GM18498 (cell line): ENCODE results near the gene TBX3.

ENCODE experiments used
- ATAC-seq: cut with Tn5 transposase; IDR thresholded peaks from one replicate; pipeline ENCODE4 v1.9.1; 2021; ENCODE audit warnings: mild to moderate bottlenecking, moderate library complexity; ENCODE audit not compliant: unreplicated experiment

The TBX3 gene

DNA sequence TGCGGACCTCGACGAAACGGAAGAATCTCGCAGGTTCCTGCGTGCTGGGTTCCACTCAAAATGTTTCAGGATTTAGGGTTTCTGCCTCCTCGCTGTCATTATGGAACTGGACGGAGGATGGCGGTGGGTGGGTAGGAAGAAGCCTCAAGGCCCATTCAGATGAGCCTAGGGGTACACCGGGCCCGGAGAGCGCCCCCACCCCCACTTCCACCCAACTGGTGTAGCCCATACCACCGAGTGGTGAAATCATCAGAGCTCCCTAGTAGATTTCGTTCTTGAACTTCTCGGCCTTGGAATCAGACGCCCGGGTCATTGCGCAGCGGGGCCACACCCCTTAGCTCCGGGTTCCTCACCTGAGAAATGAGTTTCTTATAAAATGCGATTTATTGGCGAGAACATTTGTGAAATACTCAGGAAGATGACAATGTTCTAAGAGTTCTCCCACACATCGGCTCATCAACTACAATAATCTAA, 13.3 kb upstream of the TBX3 start:
- no peak for ATAC-seq

DNA sequence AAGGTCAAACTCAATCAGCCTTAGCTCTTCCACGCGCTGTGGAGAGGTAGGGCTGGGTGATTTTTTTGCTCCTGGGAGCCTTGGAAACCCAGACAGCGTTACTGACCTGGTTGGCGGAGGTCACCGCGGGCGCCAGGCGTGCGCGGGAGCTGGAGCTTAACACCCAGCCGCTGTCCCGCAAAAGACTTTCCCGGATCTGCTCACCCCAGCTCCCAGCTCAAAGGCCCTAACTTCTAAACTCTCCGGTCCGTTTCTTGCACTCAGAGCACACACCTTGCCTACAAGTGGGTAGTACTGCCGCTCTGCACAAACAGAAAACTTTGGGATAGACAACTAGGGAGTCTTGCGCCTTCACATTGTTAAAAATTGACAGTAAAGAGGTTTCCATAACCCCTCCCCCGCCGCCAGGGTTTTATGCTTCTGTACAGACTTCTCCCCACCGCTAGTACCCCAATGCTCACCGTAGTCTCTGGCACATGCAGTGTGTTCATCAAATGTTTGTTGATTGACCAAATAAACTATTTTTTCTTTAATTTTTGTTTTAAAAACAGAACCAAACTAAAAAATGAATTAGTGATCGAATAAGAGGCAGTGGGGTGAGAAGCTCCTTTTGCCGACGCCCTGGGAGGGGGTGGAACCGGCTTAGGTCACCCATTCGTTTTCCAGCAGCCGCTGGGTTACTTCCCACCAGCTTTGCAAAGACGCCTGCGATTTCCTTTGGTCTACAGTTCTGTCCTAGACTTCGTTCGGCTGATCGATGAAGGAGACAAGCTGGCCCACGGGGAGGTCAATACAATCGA, 12.7 kb upstream of the TBX3 start:
- ATAC-seq: no peak

DNA sequence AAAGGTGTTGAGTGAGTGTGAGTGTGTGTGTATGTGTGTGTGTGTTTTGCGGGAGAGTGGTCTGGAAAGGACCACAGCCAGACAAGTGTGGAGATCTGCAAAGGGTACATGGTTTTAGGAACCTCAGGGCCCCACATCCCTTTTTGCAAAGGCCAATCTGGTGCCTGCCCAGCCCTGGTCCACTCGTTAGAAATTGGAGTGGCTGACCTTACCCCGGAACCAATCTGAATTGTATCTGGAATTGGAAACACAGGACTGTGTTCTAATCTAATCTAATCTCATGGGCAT, 11.3 kb upstream of the TBX3 start:
- ATAC-seq: no peak

DNA sequence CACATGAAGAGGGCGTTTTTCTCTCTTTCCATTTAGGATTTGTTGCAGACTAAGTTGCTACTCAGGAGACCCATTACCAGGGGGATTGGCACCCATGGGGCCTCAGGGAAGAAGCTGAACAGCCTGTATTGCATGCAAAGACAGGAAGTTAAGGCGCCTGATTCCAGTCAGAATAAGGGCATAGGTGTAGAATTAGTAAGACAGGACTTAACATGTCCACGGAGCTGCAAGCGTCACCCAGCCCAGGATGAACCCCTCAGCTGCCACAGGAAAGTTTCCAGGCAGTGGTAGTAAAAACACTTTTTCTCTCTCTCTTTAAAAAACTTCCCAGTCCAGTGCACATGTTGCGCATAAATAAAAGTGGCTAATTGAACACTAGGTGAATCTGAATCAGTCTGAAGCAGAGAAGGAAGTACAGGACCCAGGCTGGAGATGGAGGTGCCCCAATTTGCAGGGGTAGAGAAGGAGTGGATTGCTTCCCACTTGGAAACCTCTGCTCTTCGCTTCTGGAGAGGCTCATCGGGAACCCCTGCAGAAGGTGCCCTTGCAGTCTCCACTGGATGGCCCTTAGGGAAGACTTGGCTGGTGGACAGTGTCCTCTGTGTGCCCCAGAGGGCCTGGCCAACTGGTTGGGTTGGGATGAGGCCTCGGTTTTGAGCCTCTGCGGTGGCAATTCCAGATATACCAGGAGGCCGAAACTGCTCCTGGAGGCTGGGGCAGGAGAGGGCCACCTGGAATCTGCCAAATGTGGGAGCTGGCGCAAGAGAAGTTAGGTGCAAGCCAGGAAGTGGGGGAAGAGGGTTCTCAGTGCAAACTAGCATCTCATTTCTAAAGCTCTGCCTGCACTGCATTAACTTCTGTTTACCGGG, 10.7 kb upstream of the TBX3 start:
- ATAC-seq: no peak

DNA sequence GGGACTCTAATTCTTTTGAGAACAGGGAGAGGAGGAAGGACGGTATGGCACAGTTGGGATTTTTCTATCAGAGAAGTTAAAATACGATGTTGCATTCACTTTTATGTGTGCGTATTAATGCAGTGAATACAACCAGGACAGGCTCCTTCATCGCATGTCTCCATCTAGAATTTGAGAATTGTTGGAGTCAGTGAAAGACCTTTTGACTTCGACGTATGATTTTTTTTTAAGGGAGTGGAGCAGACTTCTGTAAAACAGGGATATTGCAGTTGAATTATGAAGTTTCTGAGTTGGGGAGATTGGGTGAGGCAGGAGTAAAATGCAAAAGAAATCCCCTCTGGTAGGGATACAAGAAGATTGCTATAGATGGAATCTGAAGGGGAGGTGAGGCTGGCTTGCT, 9.6 kb upstream of the TBX3 start:
- ATAC-seq: no peak

DNA sequence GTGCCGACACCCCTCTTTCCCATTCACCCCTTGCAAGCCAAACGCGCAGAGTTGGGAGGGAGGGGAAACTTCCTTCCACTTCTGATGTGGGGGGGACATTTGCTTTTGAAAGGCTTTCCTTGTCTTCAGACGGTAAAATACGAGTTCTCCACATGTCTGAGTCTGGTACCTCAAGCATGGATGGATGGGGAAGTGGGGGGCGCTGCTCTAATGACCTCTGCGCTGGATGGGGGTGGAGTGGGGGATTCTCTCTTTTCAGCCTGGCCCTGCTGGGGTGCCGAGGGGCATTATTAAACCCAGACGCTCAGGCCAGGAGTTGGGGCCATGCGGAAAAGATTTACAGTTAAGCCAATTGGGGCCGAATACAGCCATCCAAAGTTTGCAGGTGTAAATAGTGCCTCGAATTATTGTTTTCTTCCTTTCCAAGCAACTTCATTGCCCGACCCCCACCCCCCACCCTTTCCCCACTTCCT, 9.1 kb upstream of the TBX3 start:
- no peak for ATAC-seq

DNA sequence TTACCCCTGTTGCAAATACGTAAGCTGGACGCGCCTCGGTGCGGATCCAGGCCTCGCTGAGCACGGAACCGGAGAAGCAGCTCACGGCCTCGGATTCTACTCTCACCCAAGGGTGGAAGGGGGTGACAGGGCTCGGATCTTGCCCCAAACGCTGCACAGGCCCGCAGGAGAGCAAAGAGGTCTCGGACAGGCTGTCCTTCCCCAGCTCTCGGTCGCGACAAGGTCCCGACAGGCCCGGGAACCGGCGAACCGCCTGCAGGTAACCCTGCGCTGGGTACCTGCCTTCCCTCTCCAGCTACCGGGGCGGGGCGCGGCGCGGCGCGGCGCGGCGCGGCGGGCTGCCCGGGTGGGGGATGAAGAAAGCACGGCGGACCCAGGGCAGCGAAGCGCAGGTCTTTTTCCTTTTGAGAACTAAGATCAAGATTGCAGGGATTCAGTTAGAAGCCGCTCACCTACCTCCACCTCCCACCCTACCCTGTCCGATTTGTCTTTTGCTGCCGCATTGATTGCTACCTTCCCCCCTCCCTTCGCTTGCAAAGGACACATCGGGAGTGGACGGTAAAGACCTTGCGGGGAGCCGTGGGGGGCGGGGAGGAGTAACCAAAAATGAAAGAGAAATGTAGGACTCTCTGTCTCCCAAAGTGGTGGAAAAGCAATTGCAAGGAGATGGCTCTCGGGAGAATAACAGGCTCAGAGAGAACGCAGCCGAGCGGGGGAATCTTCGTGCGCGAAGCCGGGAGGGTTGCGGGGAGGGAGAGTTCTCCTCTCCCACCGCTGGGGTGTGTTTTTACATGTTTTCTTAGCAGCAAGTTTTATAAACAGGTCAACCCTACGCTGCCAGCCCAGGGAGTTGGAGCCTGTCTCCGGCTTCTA, 8.4 kb upstream of the TBX3 start:
- no peak for ATAC-seq

DNA sequence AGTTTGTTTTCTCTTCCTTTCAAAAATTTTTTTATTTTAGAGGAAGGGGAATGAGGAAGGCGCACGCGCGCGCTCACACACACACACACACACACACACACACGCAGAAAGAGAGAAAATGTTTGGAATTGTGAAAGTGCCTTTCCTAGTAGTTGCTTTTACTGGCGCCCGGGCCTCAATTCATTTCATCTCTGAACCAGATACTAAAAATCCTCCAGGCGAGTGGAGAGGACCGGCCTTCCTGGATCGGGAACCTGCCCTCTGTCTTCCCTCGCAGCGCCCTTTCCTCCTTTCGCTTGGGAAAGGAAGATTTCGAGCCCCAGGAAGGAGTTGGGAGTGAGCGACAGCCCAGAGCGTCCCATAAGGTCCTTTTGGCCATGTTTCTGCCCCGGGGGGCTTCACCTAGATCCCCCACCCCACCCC, 7.8 kb upstream of the TBX3 start:
- no peak for ATAC-seq

DNA sequence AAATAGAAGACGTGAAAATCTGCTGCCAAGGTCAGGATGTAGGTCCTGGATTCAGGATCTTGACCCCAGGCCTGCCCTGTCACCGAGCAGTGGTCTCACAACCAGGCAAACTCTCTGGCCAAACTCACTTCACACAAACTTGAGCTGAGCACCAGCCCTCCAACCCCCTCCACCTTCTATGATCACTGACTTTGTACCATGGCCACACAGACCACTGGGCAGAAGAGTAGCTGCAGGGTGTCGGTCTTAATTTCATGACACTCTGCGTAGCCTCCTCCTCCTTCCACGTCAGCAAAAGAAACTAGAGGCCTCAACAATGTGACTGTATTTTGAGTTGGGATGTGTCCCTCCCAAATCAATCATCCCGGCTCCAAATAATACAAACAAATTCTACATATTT, 7.2 kb upstream of the TBX3 start:
- no peak for ATAC-seq

DNA sequence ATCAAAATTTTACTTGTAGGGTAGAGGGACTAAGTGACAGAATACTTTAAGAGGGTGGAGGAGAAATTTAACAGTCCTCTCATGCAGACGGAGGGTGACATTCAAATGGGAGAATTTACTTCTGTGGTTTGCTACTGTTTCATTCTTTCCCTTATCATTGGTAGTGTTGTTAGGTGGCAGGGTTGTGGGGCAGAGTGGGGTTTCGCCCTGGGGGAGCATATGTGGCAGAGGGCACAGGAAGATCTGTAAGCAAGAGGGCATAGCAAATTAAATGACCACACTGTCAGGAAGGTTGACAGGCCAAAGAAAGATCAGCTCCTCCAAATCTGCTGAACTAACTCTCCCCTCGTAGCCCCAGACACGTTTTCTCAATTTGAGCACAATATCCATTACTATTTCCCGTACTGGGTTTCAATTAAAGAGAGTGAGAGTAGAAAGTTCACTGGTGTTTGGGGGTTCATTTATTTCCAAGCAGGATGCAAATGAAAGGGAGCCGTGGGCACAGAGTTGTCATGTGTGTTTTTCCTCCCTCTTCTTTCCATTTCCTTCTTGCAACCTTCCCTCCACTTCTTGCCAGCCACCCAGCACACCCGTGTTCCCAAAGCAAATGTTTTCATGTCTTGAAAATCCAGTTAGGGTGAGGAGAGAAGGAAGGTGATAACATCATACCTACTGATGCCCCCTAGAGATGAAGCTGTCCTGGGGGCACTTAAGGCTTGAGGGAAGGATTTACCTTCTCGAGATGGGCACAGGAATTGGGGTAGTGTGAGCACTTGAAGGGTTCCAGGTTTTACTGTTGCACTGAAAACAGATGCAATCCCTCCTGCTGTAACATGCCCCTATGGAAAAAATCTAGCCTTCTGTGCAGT, 6.5 kb upstream of the TBX3 start:
- ATAC-seq: no peak

DNA sequence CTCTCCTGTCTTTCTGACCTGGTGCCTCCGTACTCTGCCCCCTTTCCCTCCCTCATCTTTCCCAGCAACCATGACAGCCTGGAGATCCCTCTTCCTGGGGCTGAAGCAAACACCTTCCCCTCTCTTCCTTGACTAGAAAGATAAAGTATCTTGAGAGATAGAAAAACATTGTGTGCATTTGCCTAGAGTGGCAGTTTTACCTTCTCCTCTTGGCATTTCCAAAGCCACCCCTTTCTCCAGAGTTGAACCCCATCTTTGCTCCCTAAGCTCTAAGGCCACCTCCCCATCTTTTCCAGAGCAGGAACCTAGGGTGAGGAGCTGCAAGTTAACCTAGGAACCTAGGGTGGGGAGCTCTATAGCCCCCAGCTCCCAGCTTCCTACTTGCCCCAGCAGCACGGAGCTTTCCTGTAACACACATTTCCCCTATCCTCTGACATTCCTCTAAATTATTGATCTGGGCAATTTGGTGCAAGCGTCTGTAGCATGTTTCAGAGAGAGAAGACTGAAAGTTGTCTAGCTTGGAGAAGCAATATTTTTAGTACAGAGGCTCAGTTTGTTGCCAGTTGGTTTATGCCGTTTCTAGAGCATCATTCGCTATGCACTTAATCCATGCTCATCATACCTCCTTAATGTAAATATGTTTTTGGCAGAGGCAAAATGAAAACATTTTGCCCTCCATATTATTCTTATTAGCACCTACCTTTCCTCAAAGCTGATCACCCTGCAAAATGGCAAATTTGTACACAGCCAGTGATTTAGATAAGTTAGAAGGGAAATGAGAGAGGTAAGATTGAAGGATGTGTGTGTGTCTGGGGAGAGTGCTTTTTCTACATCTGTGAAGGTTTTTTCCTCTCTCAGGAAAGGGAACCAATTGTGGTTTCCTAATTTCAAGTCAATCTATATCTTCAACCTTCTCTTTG, 5.4 kb upstream of the TBX3 start:
- ATAC-seq: no peak

DNA sequence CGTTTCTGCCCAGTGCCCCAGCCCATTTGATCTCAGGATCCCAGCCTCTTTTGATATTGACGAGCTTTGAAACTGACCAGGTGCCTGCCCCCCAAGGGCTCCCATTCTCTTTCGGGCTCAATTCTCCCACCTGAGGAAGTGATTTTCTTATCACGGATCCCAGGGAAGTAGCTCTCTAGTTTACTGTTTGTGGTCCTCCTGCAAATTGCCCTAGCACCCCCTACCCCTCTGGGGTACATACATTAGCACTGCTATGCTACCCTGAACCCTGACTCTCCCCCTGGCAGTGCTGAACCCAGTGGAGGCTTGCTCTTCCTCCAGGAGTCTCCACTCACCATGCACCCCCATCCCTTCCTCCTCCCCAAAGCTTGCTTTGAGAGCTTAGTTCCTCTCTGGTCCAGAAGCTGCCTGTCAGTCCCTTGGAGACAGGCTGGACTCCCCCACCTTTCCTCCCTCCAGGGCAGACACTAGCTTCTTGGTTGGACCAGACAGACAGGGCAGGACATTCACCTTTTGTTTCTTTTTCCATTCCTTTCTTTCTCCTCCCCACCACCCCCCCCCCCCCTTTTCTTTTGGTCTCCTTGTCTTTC, 4.4 kb upstream of the TBX3 start:
- no peak for ATAC-seq

DNA sequence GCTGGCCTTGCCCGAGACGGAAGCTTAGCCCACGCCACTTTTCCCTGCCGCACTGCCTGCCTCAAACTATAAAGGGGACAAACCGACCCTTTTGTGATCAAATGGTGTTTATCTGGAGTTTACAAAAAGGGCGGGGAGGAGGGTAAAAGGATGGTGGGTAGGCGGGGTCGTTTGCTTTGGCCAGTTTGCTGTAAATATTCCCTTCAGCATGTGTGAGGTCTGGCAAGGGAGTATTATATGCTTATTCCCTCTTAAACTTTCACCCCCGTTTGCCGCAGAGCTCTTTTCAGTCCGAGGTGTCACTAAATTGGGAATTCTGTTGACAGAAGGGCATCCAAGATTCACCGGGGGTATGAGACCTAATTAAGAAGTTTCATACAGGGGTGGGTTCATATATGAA, 3.8 kb upstream of the TBX3 start:
- no peak for ATAC-seq

DNA sequence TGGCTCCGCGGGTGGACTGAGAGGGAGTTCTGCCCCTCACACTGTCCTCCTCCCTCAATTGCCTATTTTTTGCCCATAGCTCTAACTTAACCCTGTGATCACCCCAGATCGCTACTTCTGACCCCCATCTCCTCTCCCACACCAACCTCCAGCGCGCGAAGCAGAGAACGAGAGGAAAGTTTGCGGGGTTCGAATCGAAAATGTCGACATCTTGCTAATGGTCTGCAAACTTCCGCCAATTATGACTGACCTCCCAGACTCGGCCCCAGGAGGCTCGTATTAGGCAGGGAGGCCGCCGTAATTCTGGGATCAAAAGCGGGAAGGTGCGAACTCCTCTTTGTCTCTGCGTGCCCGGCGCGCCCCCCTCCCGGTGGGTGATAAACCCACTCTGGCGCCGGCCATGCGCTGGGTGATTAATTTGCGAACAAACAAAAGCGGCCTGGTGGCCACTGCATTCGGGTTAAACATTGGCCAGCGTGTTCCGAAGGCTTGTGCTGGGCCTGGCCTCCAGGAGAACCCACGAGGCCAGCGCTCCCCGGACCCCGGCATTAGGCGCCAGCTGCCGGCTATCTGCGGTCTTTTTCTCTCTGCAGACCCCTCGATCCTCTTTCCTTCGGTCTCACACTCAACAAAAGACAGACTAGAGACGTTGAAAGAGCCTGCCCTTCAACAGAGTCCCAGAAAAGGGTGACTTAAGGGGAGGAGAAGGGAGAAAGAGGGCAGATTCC, 3.0 kb upstream of the TBX3 start:
- no peak for ATAC-seq

DNA sequence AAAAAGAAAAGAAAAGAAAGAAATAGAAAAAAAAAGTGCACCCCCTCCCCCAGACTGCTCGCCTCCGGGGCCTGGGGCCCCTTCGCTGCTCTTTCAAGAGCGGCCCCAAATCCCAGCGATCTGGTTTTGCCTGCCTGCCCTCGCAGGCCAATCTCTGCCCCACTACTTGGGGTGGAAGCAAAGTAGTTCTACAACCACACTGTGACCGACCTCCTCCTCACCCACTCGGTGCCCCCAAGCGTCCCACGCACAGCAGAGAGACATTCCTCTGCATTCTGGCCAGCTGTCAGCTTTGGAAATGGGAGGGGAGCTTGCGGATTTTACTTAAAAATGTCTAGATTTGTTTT, 2.4 kb upstream of the TBX3 start:
- no peak for ATAC-seq

DNA sequence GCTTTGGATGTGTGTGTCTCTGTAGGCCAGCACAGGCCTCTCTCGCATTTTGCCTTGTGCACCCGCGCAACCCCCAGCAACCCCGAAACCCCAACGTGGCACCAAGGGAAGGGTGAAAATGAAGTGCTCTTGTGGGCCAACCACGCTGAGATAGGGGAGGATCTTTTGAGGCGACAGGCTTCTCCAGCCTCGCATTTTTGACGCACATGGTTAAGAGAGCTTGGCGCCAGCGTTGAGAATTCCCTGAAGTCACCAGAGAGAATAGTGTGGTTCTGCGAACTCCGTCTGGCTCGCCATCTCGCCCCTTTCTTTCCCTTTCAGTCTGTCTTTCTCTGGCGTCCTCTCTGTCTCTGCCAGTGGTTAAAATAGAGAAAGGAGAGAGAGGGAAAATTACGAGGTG, 1.9 kb upstream of the TBX3 start:
- no peak for ATAC-seq

DNA sequence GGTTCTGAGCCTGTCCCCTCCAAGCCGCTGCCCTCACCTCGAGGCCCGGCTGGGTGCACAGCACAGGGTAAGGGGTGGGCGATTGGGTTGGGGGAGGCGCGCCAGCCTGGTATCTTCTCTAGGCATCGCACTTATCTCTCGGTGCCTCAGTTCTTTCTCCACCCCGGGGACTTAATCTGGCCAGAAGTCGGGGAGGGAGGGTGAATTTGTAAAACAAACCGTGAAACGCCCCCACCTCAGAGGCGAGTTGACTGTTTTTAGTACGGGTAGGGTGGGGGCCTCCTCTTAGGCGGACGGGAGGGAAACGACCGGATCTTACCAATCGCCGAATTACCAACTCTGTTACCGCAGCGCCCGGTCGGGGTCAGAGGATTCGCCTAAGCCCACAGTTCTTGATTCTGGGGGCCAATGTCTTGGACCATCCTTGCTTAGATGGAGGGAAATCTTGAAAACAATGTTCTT, 1.4 kb upstream of the TBX3 start:
- no peak for ATAC-seq

DNA sequence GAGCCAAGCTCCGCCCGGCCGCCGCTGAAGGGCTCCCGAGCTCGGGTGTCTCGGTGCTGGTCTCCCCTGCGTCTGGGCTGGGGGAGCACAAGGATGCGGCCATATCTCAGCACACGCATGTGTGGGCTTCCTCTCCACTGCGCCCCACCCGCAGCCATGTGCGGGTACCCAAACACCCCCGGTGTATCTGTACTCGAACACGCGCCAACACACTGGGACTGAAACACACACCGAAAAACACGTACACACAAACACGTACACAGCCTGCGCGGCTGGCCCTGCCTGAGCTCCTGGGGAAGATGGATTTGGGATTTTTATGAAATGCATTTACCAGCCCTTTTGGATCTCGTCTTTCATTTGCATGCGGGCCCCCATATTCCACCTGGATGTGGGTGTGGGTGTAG, 897 bp upstream of the TBX3 start:
- no peak for ATAC-seq
